Measurements from ENCODE around the gene LRRC4.

Gene LRRC4

GRCh38 chr7:128032605-128033235 lies 1.5 kb upstream of the LRRC4 start:
- 0 out of 2 replicates have a peak, but pooled peaks cover 4% of the 10 kb centered on the region for H3K36me3 ChIP-seq (replicated peaks)
- no peaks in the 10 kb centered on the region for H3K9me3 ChIP-seq
- in situ Hi-C loops (cut with MboI; ENCODE audit: low sequenced_read_pairs) = no loop called here
- no peak for DNase-seq (ENCODE audit: low spot score in 2 of 2)
- H3K27me3 ChIP-seq (ENCODE audit: low read depth) = no peaks in the 10 kb centered on the region
- H3K4me3 ChIP-seq = no peak overlapping the region
- peaks cover 5% of the 10 kb centered on the region for H3K4me1 ChIP-seq

- no peak for DNase-seq (ENCODE audit: low spot score in 2 of 2)
- no peak overlapping the region for H3K4me3 ChIP-seq
- H3K36me3 ChIP-seq (replicated peaks) = 0 out of 2 replicates have a peak, but pooled peaks cover 4% of the 10 kb centered on the region
- peaks cover 9% of the 10 kb centered on the region for H3K4me1 ChIP-seq
- in situ Hi-C loops (cut with MboI; ENCODE audit: low sequenced_read_pairs) = no loop called here
- no peaks in the 10 kb centered on the region for H3K27me3 ChIP-seq (ENCODE audit: low read depth)
- no peaks in the 10 kb centered on the region for H3K9me3 ChIP-seq
Measured at GRCh38 chr7:128031901-128032604, 816 bp upstream of the LRRC4 start.

GRCh38 chr7:128030263-128030653 lies 979 bp downstream of the LRRC4 start:
- no peak for DNase-seq (ENCODE audit: low spot score in 2 of 2)
- in situ Hi-C loops (cut with MboI; ENCODE audit: low sequenced_read_pairs) = no loop called here
- Histone ChIP-seq H3K4me1 (peaks cover 15% of the 10 kb centered on the region), H3K9me3 (no peaks in the 10 kb centered on the region), H3K27me3 (ENCODE audit: low read depth) (no peaks in the 10 kb centered on the region), H3K4me3 (no peak overlapping the region), H3K36me3 (replicated peaks) (0 out of 2 replicates have a peak, but pooled peaks cover 4% of the 10 kb centered on the region)

GRCh38 chr7:128029405-128029995 lies 1.7 kb downstream of the LRRC4 start:
- no peak for DNase-seq (ENCODE audit: low spot score in 2 of 2)
- H3K27me3 ChIP-seq (ENCODE audit: low read depth) = no peaks in the 10 kb centered on the region
- in situ Hi-C loops (cut with MboI; ENCODE audit: low sequenced_read_pairs) = no loop called here

GRCh38 chr7:128027485-128027980 lies 3.7 kb downstream of the LRRC4 start:
- 0 out of 2 replicates have a peak, but pooled peaks cover 4% of the 10 kb centered on the region for H3K36me3 ChIP-seq (replicated peaks)
- no peaks in the 10 kb centered on the region for H3K9me3 ChIP-seq
- in situ Hi-C loops (cut with MboI; ENCODE audit: low sequenced_read_pairs) = no loop called here
- H3K4me1 ChIP-seq = peaks cover 15% of the 10 kb centered on the region
- DNase-seq (ENCODE audit: low spot score in 2 of 2) = peak; percentile 75 to 82
- H3K4me3 ChIP-seq = no peak overlapping the region
- no peaks in the 10 kb centered on the region for H3K27me3 ChIP-seq (ENCODE audit: low read depth)

More at GRCh38 chr7:128029405-128029995, 1.7 kb downstream of the LRRC4 start:
- no peaks in the 10 kb centered on the region for H3K9me3 ChIP-seq
- 0 out of 2 replicates have a peak, but pooled peaks cover 4% of the 10 kb centered on the region for H3K36me3 ChIP-seq (replicated peaks)
- no peak overlapping the region for H3K4me3 ChIP-seq
- peaks cover 15% of the 10 kb centered on the region for H3K4me1 ChIP-seq

- Histone ChIP-seq H3K36me3 (replicated peaks) (0 out of 2 replicates have a peak, but pooled peaks cover 4% of the 10 kb centered on the region), H3K4me3 (no peak overlapping the region), H3K27me3 (ENCODE audit: low read depth) (no peaks in the 10 kb centered on the region), H3K4me1 (peaks cover 15% of the 10 kb centered on the region), H3K9me3 (no peaks in the 10 kb centered on the region)
- in situ Hi-C loops (cut with MboI; ENCODE audit: low sequenced_read_pairs) = no loop called here
- DNase-seq (ENCODE audit: low spot score in 2 of 2) = no peak
Measured at GRCh38 chr7:128026551-128026950, 4.7 kb downstream of the LRRC4 start.

- H3K36me3 ChIP-seq (replicated peaks) = 0 out of 2 replicates have a peak, but pooled peaks cover 4% of the 10 kb centered on the region
- peaks cover 15% of the 10 kb centered on the region for H3K4me1 ChIP-seq
- no peak overlapping the region for H3K4me3 ChIP-seq
- in situ Hi-C loops (cut with MboI; ENCODE audit: low sequenced_read_pairs) = no loop called here
- H3K9me3 ChIP-seq = no peaks in the 10 kb centered on the region
- DNase-seq (ENCODE audit: low spot score in 2 of 2) = no peak
- H3K27me3 ChIP-seq (ENCODE audit: low read depth) = no peaks in the 10 kb centered on the region
Measured at GRCh38 chr7:128025819-128026218, 5.4 kb downstream of the LRRC4 start.

- DNase-seq (ENCODE audit: low spot score in 2 of 2) = no peak
- in situ Hi-C loops (cut with MboI; ENCODE audit: low sequenced_read_pairs) = no loop called here
- Histone ChIP-seq H3K4me1 (peaks cover 15% of the 10 kb centered on the region), H3K4me3 (no peak overlapping the region), H3K36me3 (replicated peaks) (0 out of 2 replicates have a peak, but pooled peaks cover 4% of the 10 kb centered on the region), H3K27me3 (ENCODE audit: low read depth) (no peaks in the 10 kb centered on the region), H3K9me3 (no peaks in the 10 kb centered on the region)
Measured at GRCh38 chr7:128025380-128025779, 5.9 kb downstream of the LRRC4 start.

- no peak for DNase-seq (ENCODE audit: low spot score in 2 of 2)
- in situ Hi-C loops (cut with MboI; ENCODE audit: low sequenced_read_pairs) = no loop called here
- Histone ChIP-seq H3K36me3 (replicated peaks) (0 out of 2 replicates have a peak, but pooled peaks cover 4% of the 10 kb centered on the region), H3K9me3 (no peaks in the 10 kb centered on the region), H3K4me1 (peaks cover 15% of the 10 kb centered on the region), H3K27me3 (ENCODE audit: low read depth) (no peaks in the 10 kb centered on the region), H3K4me3 (no peak overlapping the region)
Measured at GRCh38 chr7:128024151-128024550, 7.1 kb downstream of the LRRC4 start.

GRCh38 chr7:128022631-128023532 lies 8.4 kb downstream of the LRRC4 start:
- H3K4me1 ChIP-seq = peaks cover 11% of the 10 kb centered on the region

GRCh38 chr7:128021366-128021765 lies 9.9 kb downstream of the LRRC4 start:
- H3K36me3 ChIP-seq (replicated peaks) = no peaks in the 10 kb centered on the region
- H3K27me3 ChIP-seq (ENCODE audit: low read depth) = no peaks in the 10 kb centered on the region
- H3K9me3 ChIP-seq = no peaks in the 10 kb centered on the region
- DNase-seq (ENCODE audit: low spot score in 2 of 2) = no peak
- H3K4me1 ChIP-seq = no peaks in the 10 kb centered on the region
- H3K4me3 ChIP-seq = no peak overlapping the region
- in situ Hi-C loops (cut with MboI; ENCODE audit: low sequenced_read_pairs) = no loop called here

More at GRCh38 chr7:128022631-128023532, 8.4 kb downstream of the LRRC4 start:
- in situ Hi-C loops (cut with MboI; ENCODE audit: low sequenced_read_pairs) = no loop called here
- DNase-seq (ENCODE audit: low spot score in 2 of 2) = no peak
- no peaks in the 10 kb centered on the region for H3K36me3 ChIP-seq (replicated peaks)
- H3K27me3 ChIP-seq (ENCODE audit: low read depth) = no peaks in the 10 kb centered on the region
- no peak overlapping the region for H3K4me3 ChIP-seq
- no peaks in the 10 kb centered on the region for H3K9me3 ChIP-seq

- H3K4me3 ChIP-seq = no peak overlapping the region
- H3K4me1 ChIP-seq = no peaks in the 10 kb centered on the region
- in situ Hi-C loops (cut with MboI; ENCODE audit: low sequenced_read_pairs) = no loop called here
- no peaks in the 10 kb centered on the region for H3K36me3 ChIP-seq (replicated peaks)
- DNase-seq (ENCODE audit: low spot score in 2 of 2) = peak; percentile 10 to 58
- H3K27me3 ChIP-seq (ENCODE audit: low read depth) = no peaks in the 10 kb centered on the region
- no peaks in the 10 kb centered on the region for H3K9me3 ChIP-seq
Measured at GRCh38 chr7:128020159-128020558, 11.1 kb downstream of the LRRC4 start.

- Histone ChIP-seq H3K4me1 (no peaks in the 10 kb centered on the region), H3K27me3 (ENCODE audit: low read depth) (no peaks in the 10 kb centered on the region), H3K36me3 (replicated peaks) (no peaks in the 10 kb centered on the region), H3K9me3 (no peaks in the 10 kb centered on the region), H3K4me3 (no peak overlapping the region)
- DNase-seq (ENCODE audit: low spot score in 2 of 2) = no peak
- in situ Hi-C loops (cut with MboI; ENCODE audit: low sequenced_read_pairs) = no loop called here
Measured at GRCh38 chr7:128019288-128019687, 11.9 kb downstream of the LRRC4 start.

All from HAP-1 (cell line).